AG09319 (cell line): Measurements from ENCODE around the gene CIAO3.

Experiments used
- DNase-seq: peaks from one replicate; pipeline ENCODE4 v3.0.0-alpha.2; 2010; ENCODE audit warnings: low read depth; ENCODE audit errors: extremely low read depth
- CTCF ChIP-seq: IDR thresholded peaks from 2 replicates; pipeline ENCODE4 v1.5.1; 2011; ENCODE audit warnings: low read depth, mild to moderate bottlenecking, inconsistent platforms, low read length, moderate library complexity

CIAO3 gene

DNA sequence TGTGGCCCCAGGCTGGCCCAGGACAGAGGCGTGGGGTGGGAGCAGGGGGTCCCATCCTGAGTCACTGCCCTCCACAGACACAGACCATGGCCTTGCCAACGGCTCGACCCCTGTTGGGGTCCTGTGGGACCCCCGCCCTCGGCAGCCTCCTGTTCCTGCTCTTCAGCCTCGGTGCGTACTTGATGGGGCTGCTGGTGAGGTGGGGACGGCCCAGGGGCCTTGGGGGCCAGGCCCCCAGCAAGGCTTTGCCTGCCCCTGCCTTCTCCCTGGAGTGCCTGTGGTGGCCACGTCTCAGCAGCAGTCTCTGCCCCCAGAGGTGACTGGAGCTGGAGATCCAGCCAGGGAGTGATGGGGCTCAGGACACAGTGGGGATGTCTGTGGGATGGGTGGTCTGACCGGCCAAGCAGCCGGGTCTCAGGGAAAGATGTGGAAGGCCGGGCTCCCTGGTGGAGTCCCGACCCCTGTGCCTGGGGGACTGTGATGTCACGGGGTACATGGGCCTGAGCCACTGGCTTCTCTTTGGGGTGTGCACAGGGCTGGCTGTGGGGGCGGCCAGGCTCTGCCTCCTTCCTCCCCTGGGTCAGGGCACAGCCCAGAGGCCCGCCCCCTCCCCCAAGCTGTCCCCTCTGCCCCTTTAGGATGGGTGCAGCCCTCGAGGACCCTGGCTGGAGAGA, 21.9 kb upstream of the CIAO3 start:
- TF ChIP-seq CTCF: no peak

GRCh38 chr16:761625-762513, 21.1 kb upstream of the CIAO3 start:
- DNase-seq: no peak
- TF ChIP-seq CTCF: no peak

More for the DNA sequence above, 21.9 kb upstream of the CIAO3 start:
- no peak for DNase-seq

DNA sequence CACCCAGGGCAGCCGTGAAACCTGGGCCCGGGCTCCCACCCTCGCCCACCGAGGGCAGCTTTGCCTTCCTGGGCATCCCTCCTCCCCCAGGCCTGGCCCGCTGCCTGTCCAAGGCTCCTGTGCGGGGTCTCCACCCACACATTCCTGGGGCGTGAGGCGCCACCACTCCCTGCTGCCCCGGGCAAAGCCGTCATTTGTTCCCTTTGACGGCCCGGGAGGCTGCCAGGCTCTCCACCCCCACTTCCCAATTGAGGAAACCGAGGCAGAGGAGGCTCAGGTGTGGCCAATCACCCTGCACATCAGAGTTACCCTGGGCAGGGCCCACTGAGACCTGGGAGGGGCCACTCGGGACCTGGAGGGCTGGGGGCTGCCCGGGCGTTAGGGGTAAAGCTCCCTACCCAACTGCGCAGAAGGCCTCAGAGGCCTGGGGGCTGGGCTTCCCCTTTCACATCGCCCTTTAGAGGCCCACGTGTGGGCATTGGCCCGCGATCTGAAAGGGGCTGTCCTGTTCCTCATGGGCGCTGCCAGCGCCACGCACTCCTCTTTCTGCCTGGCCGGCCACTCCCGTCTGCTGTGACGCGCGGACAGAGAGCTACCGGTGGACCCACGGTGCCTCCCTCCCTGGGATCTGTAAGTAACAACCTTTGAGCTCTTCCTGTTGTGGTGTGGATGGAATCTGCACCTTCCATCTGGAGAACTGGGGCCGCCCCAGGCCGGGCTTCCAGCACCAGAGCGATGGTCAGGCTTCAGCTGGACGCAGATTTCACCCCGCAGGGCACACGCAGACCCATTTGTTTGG, 19.9 kb upstream of the CIAO3 start, which contains the start of gene MSLN:
Gene MSLN, plus strand, starts transcription at position 190 of the 799 bp plus-strand sequence. CDS start 1,947 bp downstream, outside the sequence.
- DNase-seq: no peak
- TF ChIP-seq CTCF: no peak

DNA sequence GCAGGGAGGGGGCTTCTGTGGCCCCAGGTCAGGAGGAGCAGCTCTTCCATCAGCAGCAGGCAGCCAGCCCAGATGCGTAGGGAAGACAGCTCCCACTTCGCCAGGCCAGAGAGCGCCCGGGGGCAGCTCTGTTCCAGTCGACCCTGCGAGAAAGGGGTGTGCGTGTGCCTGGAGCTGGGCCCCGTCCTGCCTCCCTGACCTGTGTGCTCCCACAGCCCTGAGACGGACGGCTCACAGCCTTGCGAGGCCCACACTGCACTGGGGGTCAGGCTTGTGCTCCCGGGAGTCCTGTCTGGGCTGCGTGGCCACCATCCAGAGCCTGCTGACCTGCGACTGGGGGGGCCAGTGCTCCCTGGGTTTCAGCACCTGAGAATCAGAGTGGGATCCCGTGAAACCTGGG, 19.3 kb upstream of the CIAO3 start:
- DNase-seq: no peak
- TF ChIP-seq CTCF: no peak

GRCh38 chr16:759110-759910, 18.5 kb upstream of the CIAO3 start:
- TF ChIP-seq CTCF: no peak
- DNase-seq: no peak

DNA sequence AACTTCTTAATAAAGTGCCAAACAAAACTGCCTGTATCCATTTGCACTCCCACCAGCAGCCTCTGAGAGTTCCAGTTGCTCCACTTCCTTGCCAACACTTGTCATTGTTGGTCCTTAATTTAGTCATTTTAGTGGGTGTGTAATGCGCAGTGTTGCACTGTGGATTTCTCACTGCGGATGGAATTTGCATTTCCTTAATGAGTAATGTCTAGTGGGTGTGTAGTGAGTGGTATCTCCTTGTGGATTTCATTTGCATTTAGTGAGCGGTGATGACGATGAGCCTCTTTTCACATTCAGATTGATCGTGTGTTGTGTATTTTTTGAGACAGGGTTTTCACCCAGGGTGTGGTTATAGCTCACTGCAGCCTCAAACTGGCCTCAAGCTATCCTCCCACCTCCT, 15.6 kb upstream of the CIAO3 start:
- TF ChIP-seq CTCF: no peak
- DNase-seq: no peak
